GM18505 (cell line): ENCODE measurements around the gene MED20.

ENCODE experiments used
- ATAC-seq: cut with Tn5 transposase; IDR thresholded peaks from one replicate; pipeline ENCODE4 v1.9.1; 2021; ENCODE audit not compliant: unreplicated experiment
- POLR2A ChIP-seq: IDR thresholded peaks from 4 replicates; pipeline ENCODE4 v1.6.1; 2011; ENCODE audit warnings: borderline replicate concordance; ENCODE audit not compliant: insufficient read depth, insufficient read length; ENCODE audit errors: extremely low read depth

The MED20 gene

GRCh38 chr6:41920921-41921711, at the start of gene MED20, which contains the start of gene BYSL:
MED20 (minus strand) TSS chr6:41921139; CDS start chr6:41921018, 121 bp downstream.
BYSL (plus strand) TSS chr6:41921499; CDS start chr6:41921563, 64 bp downstream.
- ATAC-seq: peak; percentile 92
- TF ChIP-seq POLR2A: peak; percentile 10

GRCh38 chr6:41970436-41970846, 49.5 kb upstream of the MED20 start:
- no peak for TF ChIP-seq POLR2A

GRCh38 chr6:41967312-41968287, 46.7 kb upstream of the MED20 start:
- no peak for TF ChIP-seq POLR2A
- no peak for ATAC-seq

More at GRCh38 chr6:41970436-41970846, 49.5 kb upstream of the MED20 start:
- no peak for ATAC-seq

GRCh38 chr6:41966961-41967311, 46.0 kb upstream of the MED20 start:
- ATAC-seq: no peak
- no peak for TF ChIP-seq POLR2A

- ATAC-seq: no peak
Measured at GRCh38 chr6:41966214-41966920, 45.4 kb upstream of the MED20 start.

GRCh38 chr6:41965429-41966213, 44.7 kb upstream of the MED20 start:
- no peak for TF ChIP-seq POLR2A
- no peak for ATAC-seq

More at GRCh38 chr6:41966214-41966920, 45.4 kb upstream of the MED20 start:
- no peak for TF ChIP-seq POLR2A

GRCh38 chr6:41964201-41964887, 43.4 kb upstream of the MED20 start:
- no peak for ATAC-seq
- TF ChIP-seq POLR2A: no peak

- TF ChIP-seq POLR2A: no peak
- ATAC-seq: no peak
Measured at GRCh38 chr6:41963371-41963770, 42.4 kb upstream of the MED20 start.

GRCh38 chr6:41960028-41960427, 39.1 kb upstream of the MED20 start:
- TF ChIP-seq POLR2A: no peak

GRCh38 chr6:41958022-41958856, 37.3 kb upstream of the MED20 start:
- ATAC-seq: no peak
- no peak for TF ChIP-seq POLR2A

More at GRCh38 chr6:41960028-41960427, 39.1 kb upstream of the MED20 start:
- no peak for ATAC-seq

- no peak for ATAC-seq
- TF ChIP-seq POLR2A: no peak
Measured at GRCh38 chr6:41957117-41957516, 36.2 kb upstream of the MED20 start.
